LNCaP clone FGC (cell line): ENCODE measurements around the gene ABHD8.
A peak's percentile ranks its signal among the peaks of the same experiment; 100 is the strongest.

ENCODE experiments used
- DNase-seq: peaks from one replicate; pipeline ENCODE4 v3.0.0-alpha.2; 2011; ENCODE audit warnings: low read depth
- H3K4me3 ChIP-seq: 2 replicates; pipeline ENCODE4 v1.5.1; 2011; ENCODE audit warnings: mild to moderate bottlenecking, low read depth, low read length, control low read depth
- TF ChIP-seq, protein P1 (sequence below): IDR thresholded peaks from 2 replicates; pipeline ENCODE4 v1.5.1; 2012; ENCODE audit warnings: mild to moderate bottlenecking; ENCODE audit not compliant: control insufficient read depth, insufficient read depth; ENCODE audit errors: extremely low read depth

ABHD8 gene

GRCh38 chr19:17243211-17243829, 59.9 kb downstream of the ABHD8 start:
- DNase-seq = no peak
- H3K4me3 ChIP-seq = peak overlapping the region; percentile 96
- TF ChIP-seq, protein P1, sequence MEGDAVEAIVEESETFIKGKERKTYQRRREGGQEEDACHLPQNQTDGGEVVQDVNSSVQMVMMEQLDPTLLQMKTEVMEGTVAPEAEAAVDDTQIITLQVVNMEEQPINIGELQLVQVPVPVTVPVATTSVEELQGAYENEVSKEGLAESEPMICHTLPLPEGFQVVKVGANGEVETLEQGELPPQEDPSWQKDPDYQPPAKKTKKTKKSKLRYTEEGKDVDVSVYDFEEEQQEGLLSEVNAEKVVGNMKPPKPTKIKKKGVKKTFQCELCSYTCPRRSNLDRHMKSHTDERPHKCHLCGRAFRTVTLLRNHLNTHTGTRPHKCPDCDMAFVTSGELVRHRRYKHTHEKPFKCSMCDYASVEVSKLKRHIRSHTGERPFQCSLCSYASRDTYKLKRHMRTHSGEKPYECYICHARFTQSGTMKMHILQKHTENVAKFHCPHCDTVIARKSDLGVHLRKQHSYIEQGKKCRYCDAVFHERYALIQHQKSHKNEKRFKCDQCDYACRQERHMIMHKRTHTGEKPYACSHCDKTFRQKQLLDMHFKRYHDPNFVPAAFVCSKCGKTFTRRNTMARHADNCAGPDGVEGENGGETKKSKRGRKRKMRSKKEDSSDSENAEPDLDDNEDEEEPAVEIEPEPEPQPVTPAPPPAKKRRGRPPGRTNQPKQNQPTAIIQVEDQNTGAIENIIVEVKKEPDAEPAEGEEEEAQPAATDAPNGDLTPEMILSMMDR = no peak

DNA sequence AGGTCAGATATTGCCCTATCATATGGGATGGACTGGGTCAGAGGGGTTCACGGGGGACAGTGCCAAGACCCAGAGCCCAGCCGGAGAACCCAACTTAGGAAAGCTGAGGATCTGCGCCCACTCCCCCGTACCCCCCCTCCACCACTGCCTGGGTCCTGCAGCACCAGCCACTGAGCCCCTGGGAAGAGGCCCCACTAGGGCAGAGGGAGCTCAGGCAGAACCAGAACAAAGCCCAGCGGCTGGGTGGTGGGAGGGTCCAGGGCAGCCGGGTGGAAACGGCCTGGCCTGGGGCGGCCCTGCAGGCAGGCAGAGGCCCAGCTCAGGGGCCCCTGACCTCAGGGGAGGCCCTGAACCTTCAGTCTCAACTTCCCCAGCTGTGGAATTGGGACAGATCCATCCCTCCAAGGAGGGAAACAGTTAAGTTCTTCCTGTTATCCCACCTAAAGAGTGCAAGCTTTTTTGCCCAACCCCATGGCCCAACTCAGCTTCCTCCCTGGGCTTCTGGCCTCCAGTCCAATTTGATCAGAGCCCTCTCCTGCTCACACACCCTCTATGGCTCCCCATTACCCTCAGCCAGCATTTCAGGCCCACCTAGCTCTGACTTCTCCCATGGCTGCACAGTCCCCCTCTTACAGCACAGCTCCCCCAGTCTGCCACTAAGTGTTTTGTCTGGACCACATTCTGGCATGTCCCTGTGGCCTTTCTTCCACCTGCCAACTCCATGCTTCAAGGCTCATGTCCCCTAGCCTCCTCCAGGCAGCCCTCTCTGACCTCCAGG, 60.6 kb downstream of the ABHD8 start:
- peak overlapping the region; percentile 96 for H3K4me3 ChIP-seq
- TF ChIP-seq, protein P1 = no peak
- DNase-seq = no peak
